Measurements from ENCODE around the gene TRABD2A. TPM values are rescaled to one million over a fixed set of nuclear protein-coding genes. Genes with fewer than 3 reads are reported as not detected.

The TRABD2A gene
- total RNA-seq, 6 experiments from 2014 or later, result 0.20 to 2.4 (median 0.43) TPM; not detected in 1

DNA sequence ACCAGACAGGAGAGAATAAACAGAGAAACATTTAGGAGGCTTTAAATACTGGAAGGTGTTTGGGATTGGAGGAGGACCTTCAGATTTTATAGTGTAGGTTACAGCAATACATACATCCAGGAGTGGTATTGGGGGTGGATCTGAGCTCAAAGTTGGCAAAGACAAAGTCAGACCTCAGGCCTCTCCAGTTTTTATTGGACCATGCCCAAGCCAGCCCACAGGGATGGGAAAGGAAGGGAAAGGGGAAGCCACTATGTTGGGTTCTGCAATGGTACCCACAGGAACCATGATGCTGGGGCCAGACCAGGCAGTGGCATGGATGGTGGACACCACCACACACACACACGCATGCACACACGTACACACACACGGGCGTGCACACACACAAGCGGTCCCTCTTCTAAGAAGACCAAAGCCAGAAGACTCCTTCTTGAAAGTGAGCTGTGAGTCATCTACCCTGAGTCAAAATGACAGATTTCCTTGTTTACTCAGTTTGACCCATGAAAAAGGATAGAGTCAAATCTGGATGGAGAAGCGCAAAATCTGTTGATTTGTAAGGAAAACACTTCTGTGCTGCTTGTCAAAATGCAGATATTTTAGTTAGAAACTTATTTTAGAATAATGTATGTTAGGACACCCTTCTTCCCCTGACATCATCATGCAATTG lies 87.9 kb downstream of the TRABD2A start:
- no peak overlapping the region for H3K27ac ChIP-seq
- no peak overlapping the region for H3K4me3 ChIP-seq
- intact Hi-C loops (cut with DNase I), result no loop called here
- TF ChIP-seq POLR2A (IDR thresholded peaks at IDR 0.05), result no peak
- TF ChIP-seq, protein P1, sequence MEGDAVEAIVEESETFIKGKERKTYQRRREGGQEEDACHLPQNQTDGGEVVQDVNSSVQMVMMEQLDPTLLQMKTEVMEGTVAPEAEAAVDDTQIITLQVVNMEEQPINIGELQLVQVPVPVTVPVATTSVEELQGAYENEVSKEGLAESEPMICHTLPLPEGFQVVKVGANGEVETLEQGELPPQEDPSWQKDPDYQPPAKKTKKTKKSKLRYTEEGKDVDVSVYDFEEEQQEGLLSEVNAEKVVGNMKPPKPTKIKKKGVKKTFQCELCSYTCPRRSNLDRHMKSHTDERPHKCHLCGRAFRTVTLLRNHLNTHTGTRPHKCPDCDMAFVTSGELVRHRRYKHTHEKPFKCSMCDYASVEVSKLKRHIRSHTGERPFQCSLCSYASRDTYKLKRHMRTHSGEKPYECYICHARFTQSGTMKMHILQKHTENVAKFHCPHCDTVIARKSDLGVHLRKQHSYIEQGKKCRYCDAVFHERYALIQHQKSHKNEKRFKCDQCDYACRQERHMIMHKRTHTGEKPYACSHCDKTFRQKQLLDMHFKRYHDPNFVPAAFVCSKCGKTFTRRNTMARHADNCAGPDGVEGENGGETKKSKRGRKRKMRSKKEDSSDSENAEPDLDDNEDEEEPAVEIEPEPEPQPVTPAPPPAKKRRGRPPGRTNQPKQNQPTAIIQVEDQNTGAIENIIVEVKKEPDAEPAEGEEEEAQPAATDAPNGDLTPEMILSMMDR (IDR thresholded peaks at IDR 0.05), result no peak
- DNase-seq, result no peak
- 99% methylated on average over 6 of the region's 6 CpGs for WGBS (ENCODE audit: insufficient coverage, low coverage, low lambda C conversion rate, missing lambda C conversion rate)
- ATAC-seq, result no peak
- no peaks in the 10 kb centered on the region for H3K27me3 ChIP-seq
- no peaks in the 10 kb centered on the region for H3K9me3 ChIP-seq
- no peaks in the 10 kb centered on the region for H3K4me1 ChIP-seq
- H3K36me3 ChIP-seq, result no peaks in the 10 kb centered on the region

DNA sequence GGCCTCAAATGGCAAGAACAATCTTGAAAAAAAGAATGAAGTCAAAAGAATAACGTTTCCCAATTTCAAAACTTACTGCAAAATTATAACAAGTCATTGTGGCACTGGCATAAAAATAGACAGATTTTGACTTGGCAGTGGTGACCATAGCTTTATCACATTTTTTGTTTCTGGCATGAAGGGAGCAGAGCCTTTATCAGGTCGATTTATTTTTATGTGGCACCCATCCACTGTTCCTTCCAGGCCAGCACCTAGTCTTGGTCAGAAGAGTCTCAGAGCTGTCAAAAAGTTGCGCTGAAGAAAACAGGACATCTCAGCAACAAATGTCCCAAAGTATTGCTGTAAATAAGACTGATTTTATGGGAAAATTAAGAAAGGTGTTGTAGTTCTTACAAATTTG lies 92.4 kb downstream of the TRABD2A start:
- Histone ChIP-seq H3K36me3 (no peaks in the 10 kb centered on the region), H3K27me3 (no peaks in the 10 kb centered on the region), H3K9me3 (no peaks in the 10 kb centered on the region), H3K4me3 (no peak overlapping the region), H3K27ac (no peak overlapping the region), H3K4me1 (no peaks in the 10 kb centered on the region)
- DNase-seq, result no peak
- no peak for ATAC-seq
- intact Hi-C loops (cut with DNase I), result no loop called here
- no peak for TF ChIP-seq POLR2A (IDR thresholded peaks at IDR 0.05)
- TF ChIP-seq, protein P1 (IDR thresholded peaks at IDR 0.05), result no peak
- WGBS (ENCODE audit: insufficient coverage, low coverage, low lambda C conversion rate, missing lambda C conversion rate), result 73% methylated on average over 3 of the region's 3 CpGs

DNA sequence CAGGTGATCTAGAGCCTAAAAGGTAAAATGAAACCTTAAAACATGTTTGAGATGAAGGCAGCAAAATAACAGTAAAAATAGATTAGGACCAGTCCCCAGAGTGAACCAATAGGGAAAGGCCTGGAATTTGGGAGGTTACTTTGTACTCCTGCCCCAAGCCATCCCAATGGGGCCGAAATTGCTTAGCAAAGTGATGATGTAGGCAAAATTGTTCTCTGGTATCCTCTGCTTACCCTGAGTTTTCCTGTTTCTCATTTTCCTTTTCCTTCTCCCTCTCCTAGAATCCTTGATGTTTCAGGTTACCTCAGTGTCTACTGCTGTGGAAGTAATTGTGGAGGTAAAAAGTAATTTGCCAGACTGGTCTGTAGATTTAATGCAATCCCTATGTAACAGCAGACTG lies 92.9 kb downstream of the TRABD2A start:
- no peak for TF ChIP-seq POLR2A (IDR thresholded peaks at IDR 0.05)
- TF ChIP-seq, protein P1 (IDR thresholded peaks at IDR 0.05), result no peak
- intact Hi-C loops (cut with DNase I), result no loop called here
- H3K9me3 ChIP-seq, result no peaks in the 10 kb centered on the region

DNA sequence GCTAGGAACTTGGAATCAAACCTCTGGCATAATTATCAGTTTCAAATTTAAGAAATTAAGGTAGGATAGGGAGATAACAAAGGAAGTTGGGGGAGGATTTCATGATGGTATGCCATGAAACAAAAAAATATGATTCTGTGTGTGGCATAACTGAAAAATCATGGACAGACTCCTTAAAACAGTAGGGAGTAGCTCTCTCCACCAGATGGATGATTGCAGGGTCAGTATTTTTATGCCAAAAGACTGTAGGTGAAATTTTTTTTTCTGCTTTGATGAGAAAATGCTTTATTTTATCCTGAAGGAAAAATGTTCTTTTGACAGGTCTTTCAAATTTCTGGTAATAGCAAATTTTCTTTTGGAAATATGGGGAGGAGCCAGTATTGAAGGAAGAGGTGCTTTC lies 94.3 kb downstream of the TRABD2A start:
- H3K27ac ChIP-seq, result no peak overlapping the region
- no peak overlapping the region for H3K4me3 ChIP-seq
- no peaks in the 10 kb centered on the region for H3K4me1 ChIP-seq
- H3K9me3 ChIP-seq, result no peaks in the 10 kb centered on the region
- no peaks in the 10 kb centered on the region for H3K27me3 ChIP-seq
- DNase-seq (no peak), ATAC-seq (no peak)
- H3K36me3 ChIP-seq, result no peaks in the 10 kb centered on the region
- TF ChIP-seq POLR2A (IDR thresholded peaks at IDR 0.05), result no peak
- intact Hi-C loops (cut with DNase I), result no loop called here

More for the DNA sequence above, 92.9 kb downstream of the TRABD2A start:
- ATAC-seq (no peak), DNase-seq (no peak)
- Histone ChIP-seq H3K4me3 (no peak overlapping the region), H3K4me1 (no peaks in the 10 kb centered on the region), H3K36me3 (no peaks in the 10 kb centered on the region), H3K27ac (no peak overlapping the region), H3K27me3 (no peaks in the 10 kb centered on the region)
- 57% methylated on average over 1 of the region's 1 CpG for WGBS (ENCODE audit: insufficient coverage, low coverage, low lambda C conversion rate, missing lambda C conversion rate)

DNA sequence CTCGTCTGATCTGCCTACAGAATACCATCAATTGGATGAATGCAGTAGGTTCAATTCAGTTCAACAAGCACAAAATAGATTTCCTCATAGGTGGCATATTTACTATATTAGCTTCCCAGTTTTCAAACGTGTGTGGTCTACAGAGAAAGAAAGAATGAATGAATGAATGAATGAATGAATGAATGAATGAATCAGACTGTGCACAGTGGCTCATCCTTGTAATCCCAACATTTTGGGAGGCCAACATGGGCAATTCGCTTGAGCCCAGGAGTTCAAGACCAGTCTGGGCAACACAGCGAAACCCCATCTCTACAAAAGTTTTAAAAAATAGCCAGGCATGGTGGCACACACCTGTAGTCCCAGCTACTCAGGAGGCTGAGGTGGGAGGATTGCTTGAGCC lies 94.9 kb downstream of the TRABD2A start:
- no peak for ATAC-seq
- H3K27ac ChIP-seq, result no peak overlapping the region
- no peaks in the 10 kb centered on the region for H3K4me1 ChIP-seq
- TF ChIP-seq, protein P1 (IDR thresholded peaks at IDR 0.05), result no peak
- no peak for TF ChIP-seq POLR2A (IDR thresholded peaks at IDR 0.05)
- H3K4me3 ChIP-seq, result no peak overlapping the region
- H3K36me3 ChIP-seq, result no peaks in the 10 kb centered on the region
- DNase-seq, result no peak
- no peaks in the 10 kb centered on the region for H3K9me3 ChIP-seq
- intact Hi-C loops (cut with DNase I), result no loop called here
- H3K27me3 ChIP-seq, result no peaks in the 10 kb centered on the region
- 91% methylated on average over 2 of the region's 4 CpGs for WGBS (ENCODE audit: insufficient coverage, low coverage, low lambda C conversion rate, missing lambda C conversion rate)
